GM18867 (cell line): ENCODE measurements around the gene N4BP2.

ENCODE experiments used
- ATAC-seq: cut with Tn5 transposase; IDR thresholded peaks from one replicate; pipeline ENCODE4 v1.9.1; 2021; ENCODE audit warnings: mild to moderate bottlenecking, moderate library complexity; ENCODE audit not compliant: unreplicated experiment

N4BP2 gene

DNA sequence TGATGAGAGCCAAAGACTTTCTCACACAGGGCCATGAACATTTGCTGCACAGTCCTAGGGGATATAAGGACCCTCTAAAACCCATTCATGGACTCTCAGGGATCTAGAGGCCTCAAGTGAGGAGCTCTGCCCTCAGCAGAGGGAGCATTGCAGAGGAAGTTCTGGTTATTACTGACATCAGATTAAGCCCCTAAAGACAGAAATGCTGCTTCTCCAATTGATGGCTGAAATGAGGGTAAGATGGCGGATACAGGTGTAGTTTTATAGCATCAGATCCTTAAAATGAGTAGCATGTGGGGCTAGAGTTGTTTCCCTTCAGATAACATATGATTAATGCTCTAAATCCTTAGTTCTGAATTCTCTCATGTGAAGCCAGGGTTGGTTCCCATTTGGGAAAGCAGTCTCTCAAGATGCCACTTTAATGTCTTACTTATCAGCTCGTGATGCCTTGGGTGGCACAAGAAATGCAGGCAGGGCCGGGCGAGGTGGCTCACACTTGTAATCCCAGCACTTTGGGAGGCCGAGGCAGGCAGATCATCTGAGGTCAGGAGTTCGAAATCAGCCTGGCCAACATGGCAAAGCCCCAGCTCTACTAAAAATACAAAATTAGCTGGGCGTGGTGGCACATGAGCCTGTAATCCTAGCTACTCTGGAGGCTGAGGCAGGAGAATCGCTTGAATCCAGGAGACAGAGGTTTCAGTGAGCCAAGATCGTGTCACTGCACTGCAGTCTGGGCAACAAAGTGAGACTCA lies 148.0 kb downstream of the N4BP2 start:
- ATAC-seq: no peak

GRCh38 chr4:40205259-40206198 lies 148.9 kb downstream of the N4BP2 start:
- peak; percentile 67 for ATAC-seq

- ATAC-seq: no peak
These were observed 149.8 kb downstream of the N4BP2 start for GRCh38 chr4:40206426-40206825.
